ENCODE data around the gene AR.

The AR gene

GRCh38 chrX:67543818-67544217 is at the start of gene AR:
Gene AR, plus strand, starts transcription at chrX:67544021. Its CDS starts 1,126 bp downstream, at chrX:67545147.
- DNase-seq (ENCODE audit: low spot score): no peak

- no peak for DNase-seq (ENCODE audit: low spot score)
Measured at GRCh38 chrX:67500617-67501016, 43.2 kb upstream of the AR start.

- DNase-seq (ENCODE audit: low spot score): no peak
Measured at GRCh38 chrX:67503004-67503403, 40.8 kb upstream of the AR start.

- no peak for DNase-seq (ENCODE audit: low spot score)
Measured at GRCh38 chrX:67503453-67503852, 40.4 kb upstream of the AR start.

- DNase-seq (ENCODE audit: low spot score): no peak
Measured at GRCh38 chrX:67520671-67521070, 23.1 kb upstream of the AR start.

- DNase-seq (ENCODE audit: low spot score): no peak
Measured at GRCh38 chrX:67523002-67523681, 20.7 kb upstream of the AR start.

GRCh38 chrX:67523932-67524331 is 19.9 kb upstream of the AR start:
- no peak for DNase-seq (ENCODE audit: low spot score)

- no peak for DNase-seq (ENCODE audit: low spot score)
Measured at GRCh38 chrX:67524428-67524827, 19.4 kb upstream of the AR start.

GRCh38 chrX:67524950-67525691 is 18.7 kb upstream of the AR start:
- no peak for DNase-seq (ENCODE audit: low spot score)

GRCh38 chrX:67536564-67536963 is 7.3 kb upstream of the AR start:
- no peak for DNase-seq (ENCODE audit: low spot score)

- no peak for DNase-seq (ENCODE audit: low spot score)
Measured at GRCh38 chrX:67538383-67538782, 5.4 kb upstream of the AR start.

- DNase-seq (ENCODE audit: low spot score): no peak
Measured at GRCh38 chrX:67544281-67545035, 637 bp downstream of the AR start.

GRCh38 chrX:67545036-67545821 is 1.4 kb downstream of the AR start:
- no peak for DNase-seq (ENCODE audit: low spot score)

GRCh38 chrX:67545893-67546495 is 2.2 kb downstream of the AR start:
- DNase-seq (ENCODE audit: low spot score): no peak

GRCh38 chrX:67546496-67547423 is 2.9 kb downstream of the AR start:
- DNase-seq (ENCODE audit: low spot score): no peak

- peak; percentile 0 for DNase-seq (ENCODE audit: low spot score)
Measured at GRCh38 chrX:67555578-67556203, 11.9 kb downstream of the AR start.

- DNase-seq (ENCODE audit: low spot score): no peak
Measured at GRCh38 chrX:67558267-67558666, 14.4 kb downstream of the AR start.

- DNase-seq (ENCODE audit: low spot score): no peak
Measured at GRCh38 chrX:67563469-67564448, 19.9 kb downstream of the AR start.

GRCh38 chrX:67564475-67564874 is 20.7 kb downstream of the AR start:
- DNase-seq (ENCODE audit: low spot score): no peak
